Glutamatergic neuron (in vitro differentiated cells): Measurements from ENCODE around the gene TNNI2. TPM values are rescaled to one million over a fixed set of nuclear protein-coding genes. Genes with fewer than 3 reads are reported as not detected.

Experiments
- DNase-seq: peaks from one replicate; pipeline ENCODE4 v3.0.0; 2022
- H3K27ac Mint-ChIP-seq: one replicate; pipeline ENCODE4 v1.8.0; 2020; ENCODE audit warnings: mild to moderate bottlenecking, mixed read lengths, inconsistent platforms; ENCODE audit not compliant: unreplicated experiment
- H3K27me3 Mint-ChIP-seq: one replicate; pipeline ENCODE4 v1.8.0; 2020; ENCODE audit warnings: mild to moderate bottlenecking, moderate library complexity, mixed read lengths, inconsistent platforms; ENCODE audit not compliant: unreplicated experiment
- H3K36me3 Mint-ChIP-seq: one replicate; pipeline ENCODE4 v1.8.0; 2020; ENCODE audit warnings: mild to moderate bottlenecking, mixed read lengths, inconsistent platforms; ENCODE audit not compliant: unreplicated experiment
- H3K4me1 Mint-ChIP-seq: one replicate; pipeline ENCODE4 v1.8.0; 2020; ENCODE audit warnings: mild to moderate bottlenecking, low read depth, mixed read lengths, inconsistent platforms; ENCODE audit not compliant: unreplicated experiment
- H3K4me3 Mint-ChIP-seq: one replicate; pipeline ENCODE4 v1.8.0; 2020; ENCODE audit warnings: mild to moderate bottlenecking, mixed read lengths, inconsistent platforms; ENCODE audit not compliant: unreplicated experiment
- H3K9me3 Mint-ChIP-seq: one replicate; pipeline ENCODE4 v1.8.0; 2020; ENCODE audit warnings: mild to moderate bottlenecking, moderate library complexity, mixed read lengths, inconsistent platforms; ENCODE audit not compliant: unreplicated experiment
- long read RNA-seq: library from polyadenylated mRNA; unstranded; transcript quantifications from one replicate; pipeline ENCODE4 v2.0.0, GENCODE V29; 2020; ENCODE audit not compliant: unreplicated experiment
- total RNA-seq: library from RNA; stranded (reverse); fragmentation: NEBNext Ultra II Directional; extraction: Animal tissue kit (Norgen Biotek cat#: 25700); gene quantifications from one replicate; pipeline ENCODE4 v1.2.1, GENCODE V29; 2021; ENCODE audit not compliant: unreplicated experiment
- TF ChIP-seq, protein P1 (sequence below): fragments of 200-600 bp; sonication (generic); IDR thresholded peaks from one replicate; pipeline ENCODE4 v1.5.0; 2021; ENCODE audit not compliant: partially characterized antibody, unreplicated experiment

Gene TNNI2
- not detected for total RNA-seq
- long read RNA-seq, result 0 reads

DNA sequence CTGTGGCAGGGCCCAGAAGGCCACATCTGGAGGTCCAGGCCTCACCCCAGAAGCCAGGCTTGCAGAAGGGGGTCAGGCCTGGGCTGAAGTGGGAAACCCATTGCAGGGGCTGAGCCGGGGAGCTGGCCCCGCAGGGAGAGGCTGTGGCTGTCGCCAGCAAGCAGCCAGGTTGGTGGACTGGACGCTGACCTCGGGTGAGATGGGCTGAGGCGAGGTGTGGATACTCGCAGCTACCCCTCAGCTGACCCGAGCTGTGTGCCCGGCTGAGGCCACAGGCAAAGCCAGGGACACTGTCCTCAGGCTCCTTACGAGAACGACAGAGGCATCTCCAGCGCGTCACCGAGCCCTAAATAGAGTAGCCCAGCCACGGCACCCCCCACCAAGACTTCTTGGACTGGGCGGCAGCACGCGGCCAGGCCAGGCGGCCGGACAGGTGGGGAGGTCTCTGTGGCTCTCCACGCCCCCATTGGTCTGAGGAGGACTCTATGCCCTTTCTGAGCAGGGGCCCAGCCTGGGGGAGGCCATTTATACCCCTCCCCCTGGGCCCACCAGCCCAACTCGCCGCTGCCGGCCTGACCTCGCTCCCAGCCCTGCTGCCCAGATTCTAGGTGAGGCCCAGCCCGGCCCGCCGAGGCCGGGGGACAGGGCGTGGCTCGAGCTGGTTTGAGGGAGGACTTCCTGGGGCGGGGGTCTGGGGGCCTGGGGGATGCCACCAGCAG lies at the start of gene TNNI2:
TNNI2 (plus strand) TSS at position 556 of the 719 bp plus-strand sequence. CDS start 716 bp downstream, outside the sequence.
- no peak within 1 kb of the TSS for H3K27ac Mint-ChIP-seq
- DNase-seq, result peak; percentile 15
- peaks cover 1% of the 10 kb centered on the region for H3K27me3 Mint-ChIP-seq
- H3K36me3 Mint-ChIP-seq, result no peaks in the 10 kb centered on the region
- no peaks in the 10 kb centered on the region for H3K4me1 Mint-ChIP-seq
- TF ChIP-seq, protein P1, sequence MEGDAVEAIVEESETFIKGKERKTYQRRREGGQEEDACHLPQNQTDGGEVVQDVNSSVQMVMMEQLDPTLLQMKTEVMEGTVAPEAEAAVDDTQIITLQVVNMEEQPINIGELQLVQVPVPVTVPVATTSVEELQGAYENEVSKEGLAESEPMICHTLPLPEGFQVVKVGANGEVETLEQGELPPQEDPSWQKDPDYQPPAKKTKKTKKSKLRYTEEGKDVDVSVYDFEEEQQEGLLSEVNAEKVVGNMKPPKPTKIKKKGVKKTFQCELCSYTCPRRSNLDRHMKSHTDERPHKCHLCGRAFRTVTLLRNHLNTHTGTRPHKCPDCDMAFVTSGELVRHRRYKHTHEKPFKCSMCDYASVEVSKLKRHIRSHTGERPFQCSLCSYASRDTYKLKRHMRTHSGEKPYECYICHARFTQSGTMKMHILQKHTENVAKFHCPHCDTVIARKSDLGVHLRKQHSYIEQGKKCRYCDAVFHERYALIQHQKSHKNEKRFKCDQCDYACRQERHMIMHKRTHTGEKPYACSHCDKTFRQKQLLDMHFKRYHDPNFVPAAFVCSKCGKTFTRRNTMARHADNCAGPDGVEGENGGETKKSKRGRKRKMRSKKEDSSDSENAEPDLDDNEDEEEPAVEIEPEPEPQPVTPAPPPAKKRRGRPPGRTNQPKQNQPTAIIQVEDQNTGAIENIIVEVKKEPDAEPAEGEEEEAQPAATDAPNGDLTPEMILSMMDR, result no peak
- peaks cover 1% of the 10 kb centered on the region for H3K9me3 Mint-ChIP-seq
- H3K4me3 Mint-ChIP-seq, result no peak within 1 kb of the TSS

- Mint-ChIP-seq H3K27me3 (peaks cover 4% of the 10 kb centered on the region), H3K27ac (no peak overlapping the region), H3K4me3 (no peak overlapping the region), H3K4me1 (no peaks in the 10 kb centered on the region), H3K9me3 (peaks cover 4% of the 10 kb centered on the region), H3K36me3 (no peaks in the 10 kb centered on the region)
- DNase-seq, result no peak
- TF ChIP-seq, protein P1, result no peak
These were observed 46.9 kb upstream of the TNNI2 start for GRCh38 chr11:1791912-1792311.

- Mint-ChIP-seq H3K9me3 (peaks cover 4% of the 10 kb centered on the region), H3K27ac (no peak overlapping the region), H3K4me1 (no peaks in the 10 kb centered on the region), H3K4me3 (no peak overlapping the region), H3K27me3 (peaks cover 4% of the 10 kb centered on the region), H3K36me3 (no peaks in the 10 kb centered on the region)
- TF ChIP-seq, protein P1, result no peak
- DNase-seq, result no peak
These were observed 46.3 kb upstream of the TNNI2 start for GRCh38 chr11:1792461-1792860.

GRCh38 chr11:1793081-1793480 lies 45.7 kb upstream of the TNNI2 start:
- H3K36me3 Mint-ChIP-seq, result no peaks in the 10 kb centered on the region
- H3K9me3 Mint-ChIP-seq, result peaks cover 4% of the 10 kb centered on the region
- H3K27me3 Mint-ChIP-seq, result peaks cover 4% of the 10 kb centered on the region
- TF ChIP-seq, protein P1, result no peak
- H3K27ac Mint-ChIP-seq, result no peak overlapping the region
- DNase-seq, result no peak
- no peak overlapping the region for H3K4me3 Mint-ChIP-seq
- no peaks in the 10 kb centered on the region for H3K4me1 Mint-ChIP-seq

DNA sequence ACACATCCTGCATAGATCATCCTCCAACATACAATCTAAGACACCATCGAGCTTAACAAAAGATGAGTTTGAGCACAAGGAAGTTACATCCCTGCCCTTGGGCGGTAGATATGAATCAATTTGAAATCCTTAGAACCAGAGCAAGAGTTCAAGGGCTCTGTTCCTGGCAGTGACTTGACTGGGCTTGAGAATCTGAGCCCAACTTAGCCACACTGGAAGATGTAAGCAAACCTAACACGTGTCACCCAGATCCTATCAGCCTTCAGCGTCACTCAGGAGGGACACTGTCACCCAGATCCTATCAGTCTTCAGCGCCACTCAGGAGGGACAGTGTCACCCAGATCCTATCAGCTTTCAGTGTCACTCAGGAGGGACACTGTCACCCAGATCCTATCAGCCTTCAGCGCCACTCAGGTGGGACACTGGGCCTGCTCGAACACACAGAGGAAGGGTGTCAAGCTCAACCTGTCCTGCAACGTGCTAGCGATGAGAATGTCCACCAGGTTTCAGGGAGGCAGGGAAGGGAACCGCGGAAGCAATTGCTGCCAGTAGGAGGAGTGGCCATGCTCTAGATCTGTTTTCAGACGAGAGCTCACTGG lies 42.3 kb upstream of the TNNI2 start:
- Mint-ChIP-seq H3K4me1 (peaks cover 1% of the 10 kb centered on the region), H3K4me3 (no peak overlapping the region), H3K36me3 (no peaks in the 10 kb centered on the region), H3K27me3 (peaks cover 4% of the 10 kb centered on the region), H3K9me3 (no peaks in the 10 kb centered on the region), H3K27ac (no peak overlapping the region)
- TF ChIP-seq, protein P1, result no peak
- no peak for DNase-seq
